HFF-Myc (cell line): Measurements from ENCODE around the gene TBX20.

ENCODE experiments used
- DNase-seq: peaks from one replicate; pipeline ENCODE4 v3.0.0-alpha.2; 2011; ENCODE audit warnings: low read depth; ENCODE audit errors: extremely low read depth
- H3K4me3 ChIP-seq: replicated peaks from 2 replicates; pipeline ENCODE4 v1.5.1; 2011; ENCODE audit warnings: low read depth, mild to moderate bottlenecking, control low read depth, low read length
- CTCF ChIP-seq: IDR thresholded peaks from 2 replicates; pipeline ENCODE4 v1.5.1; 2012; ENCODE audit warnings: mild to moderate bottlenecking, low read depth, low read length, control low read depth; ENCODE audit errors: missing control alignments

Gene TBX20

GRCh38 chr7:35277359-35277758 lies 23.5 kb upstream of the TBX20 start:
- no peak for DNase-seq
- no peak for TF ChIP-seq CTCF
- H3K4me3 ChIP-seq = no peak overlapping the region

- no peak for TF ChIP-seq CTCF
- H3K4me3 ChIP-seq = no peak overlapping the region
- DNase-seq = no peak
Observed at GRCh38 chr7:35272246-35272645, 18.3 kb upstream of the TBX20 start.

GRCh38 chr7:35268953-35269352 lies 15.1 kb upstream of the TBX20 start:
- TF ChIP-seq CTCF = no peak
- H3K4me3 ChIP-seq = no peak overlapping the region
- DNase-seq = no peak

GRCh38 chr7:35267411-35267810 lies 13.5 kb upstream of the TBX20 start:
- TF ChIP-seq CTCF = no peak
- no peak overlapping the region for H3K4me3 ChIP-seq
- DNase-seq = no peak

- no peak for TF ChIP-seq CTCF
- DNase-seq = no peak
- H3K4me3 ChIP-seq = no peak overlapping the region
Observed at GRCh38 chr7:35263396-35263795, 9.5 kb upstream of the TBX20 start.

- H3K4me3 ChIP-seq = no peak overlapping the region
- no peak for TF ChIP-seq CTCF
Observed at GRCh38 chr7:35261476-35262285, 7.8 kb upstream of the TBX20 start.

GRCh38 chr7:35261041-35261440 lies 7.1 kb upstream of the TBX20 start:
- no peak overlapping the region for H3K4me3 ChIP-seq
- TF ChIP-seq CTCF = no peak

More at GRCh38 chr7:35261476-35262285, 7.8 kb upstream of the TBX20 start:
- no peak for DNase-seq

More at GRCh38 chr7:35261041-35261440, 7.1 kb upstream of the TBX20 start:
- no peak for DNase-seq
